B cell (primary cell): ENCODE measurements around the gene INTS3. TPM values are rescaled to one million over a fixed set of nuclear protein-coding genes. Genes with fewer than 3 reads are reported as not detected.

Experiments
- ATAC-seq: fragments of 200-7000 bp; cut with Tn5 transposase; one replicate; pipeline ENCODE4 v1.10.0; 2021; ENCODE audit warnings: low read depth, mild to moderate bottlenecking, moderate number of reproducible peaks, moderate library complexity
- CTCF ChIA-PET: fragments of 350-600 bp; sonication (Branson Sonifier 250); formaldehyde crosslinking; loops from one replicate; lab custom pipeline; 2021; ENCODE audit warnings: antibody characterized with exemption, inconsistent platforms; lab: Charles Lee
- POLR2A ChIA-PET: fragments of 350-600 bp; sonication (Branson Sonifier 250); formaldehyde crosslinking; loops from one replicate; lab custom pipeline; 2021; ENCODE audit warnings: antibody characterized with exemption; lab: Charles Lee
- DNase-seq: peaks from one replicate; pipeline ENCODE4 v3.0.0; 2013
- H2AFZ ChIP-seq: 2 replicates; pipeline ENCODE4 v1.6.1; 2012; ENCODE audit warnings: mild to moderate bottlenecking, low read depth, low read length; ENCODE audit not compliant: insufficient read depth, poor library complexity, severe bottlenecking
- H3K27ac ChIP-seq, 2 donors: 1 replicate in 1 of 2; 2 replicates in 1 of 2; pipeline ENCODE4 v1.5.1; 2012 to 2013; ENCODE audit warnings: low read length in 2 of 2, mild to moderate bottlenecking in 2 of 2, moderate library complexity in 1 of 2
- H3K27me3 ChIP-seq, 4 experiments: fragments of 200-600 bp in 1 of 4; sonication (generic) in 1 of 4; replicated peaks in 1 of 4; 1 replicate in 2 of 4; 2 replicates in 2 of 4; pipeline versions ENCODE4 v1.6.1 to v1.7.0; 2013 to 2016; ENCODE audit warnings: low read length in 3 of 4, mild to moderate bottlenecking in 2 of 4, mixed read lengths in 1 of 4, moderate library complexity in 1 of 4; ENCODE audit not compliant: insufficient read depth in 4 of 4, control insufficient read depth in 3 of 4; ENCODE audit errors: control extremely low read depth in 1 of 4
- H3K36me3 ChIP-seq, 2 experiments: replicated peaks in 1 of 2; 1 replicate in 1 of 2; 2 replicates in 1 of 2; pipeline versions ENCODE4 v1.6.1 to v1.7.1; 2013; ENCODE audit warnings: low read length in 1 of 2; ENCODE audit not compliant: insufficient read depth in 2 of 2, control insufficient read depth in 1 of 2; ENCODE audit errors: control extremely low read depth in 1 of 2, extremely low read depth in 1 of 2
- H3K4me1 ChIP-seq, 2 donors: fragments of 200-600 bp in 1 of 2; sonication (generic) in 1 of 2; 1 replicate in 1 of 2; 2 replicates in 1 of 2; pipeline versions ENCODE4 v1.5.1 to v1.6.1; 2013 to 2017; ENCODE audit warnings: low read length in 2 of 2; ENCODE audit not compliant: control insufficient read depth in 2 of 2, insufficient read depth in 2 of 2
- H3K4me2 ChIP-seq: replicated peaks from 2 replicates; pipeline ENCODE3; 2012; ENCODE audit warnings: mild to moderate bottlenecking, low read depth, low read length; ENCODE audit not compliant: poor library complexity, severe bottlenecking
- H3K4me3 ChIP-seq, 5 experiments: fragments of 200-600 bp in 1 of 5; sonication (generic) in 1 of 5; 1 replicate in 3 of 5; 2 replicates in 2 of 5; pipeline versions ENCODE4 v1.5.1 to v1.7.0; 2011 to 2016; ENCODE audit warnings: low read length in 4 of 5, mild to moderate bottlenecking in 4 of 5, low read depth in 2 of 5, control low read depth in 1 of 5, moderate library complexity in 1 of 5; ENCODE audit not compliant: insufficient read depth in 1 of 5; ENCODE audit errors: control extremely low read depth in 1 of 5, extremely low read depth in 1 of 5
- H3K79me2 ChIP-seq: fragments of 200-600 bp; sonication (generic); one replicate; pipeline ENCODE4 v1.6.0; 2016; ENCODE audit warnings: low read length; ENCODE audit not compliant: control insufficient read depth, insufficient read depth
- H3K9ac ChIP-seq: fragments of 200-600 bp; sonication (generic); 2 replicates; pipeline ENCODE4 v1.6.1; 2017; ENCODE audit warnings: mild to moderate bottlenecking, low read length, moderate library complexity
- H3K9me3 ChIP-seq, 3 donors: one replicate each; pipeline versions ENCODE4 v1.6.1 to v1.7.1; 2013; ENCODE audit warnings: low read length in 2 of 3; ENCODE audit not compliant: control insufficient read depth in 2 of 3, insufficient read depth in 1 of 3; ENCODE audit errors: control extremely low read depth in 1 of 3
- H4K20me1 ChIP-seq: 2 replicates; pipeline ENCODE4 v1.6.0; 2012; ENCODE audit warnings: mild to moderate bottlenecking, low read length; ENCODE audit not compliant: insufficient read depth, control insufficient read depth, poor library complexity, severe bottlenecking
- H3K27ac Mint-ChIP-seq: one replicate; pipeline ENCODE4 v1.8.0; 2021; ENCODE audit warnings: mixed read lengths
- H3K27me3 Mint-ChIP-seq: one replicate; pipeline ENCODE4 v1.8.0; 2021; ENCODE audit warnings: mixed read lengths
- H3K4me1 Mint-ChIP-seq: one replicate; pipeline ENCODE4 v1.8.0; 2021; ENCODE audit warnings: mixed read lengths
- H3K4me3 Mint-ChIP-seq: one replicate; pipeline ENCODE4 v1.8.0; 2021; ENCODE audit warnings: mixed read lengths
- H3K9me3 Mint-ChIP-seq: one replicate; pipeline ENCODE4 v1.8.0; 2022; ENCODE audit warnings: mixed read lengths; ENCODE audit not compliant: insufficient read depth
- CTCF ChIP-seq: fragments of 200-600 bp; IDR thresholded peaks from one replicate; pipeline ENCODE4 v1.8.0; 2022; ENCODE audit warnings: antibody characterized with exemption, mild to moderate bottlenecking
- EZH2 ChIP-seq: IDR thresholded peaks from 2 replicates; pipeline ENCODE4 v1.6.1; 2012; ENCODE audit warnings: borderline replicate concordance, low read depth, mild to moderate bottlenecking, moderate library complexity, low read length; ENCODE audit not compliant: insufficient read depth, poor library complexity, severe bottlenecking
- WGBS: methylation state at CpG from one replicate; pipeline ENCODE4 v1.1.5; 2013; ENCODE audit warnings: missing lambda C conversion rate; ENCODE audit not compliant: insufficient coverage; 5-methylcytosine and 5-hydroxymethylcytosine counted together
- intact Hi-C: fragments of 100-400 bp; cut with micrococcal nuclease; formaldehyde crosslinking; loops from one replicate; pipeline ENCODE4 v1.10.0; 2022
- polyA plus RNA-seq: library from polyadenylated mRNA; depleted of rRNA; stranded (reverse); fragments of >200 nt; gene quantifications from 2 replicates; pipeline ENCODE4 v1.2.3, GENCODE V29; 2012
- total RNA-seq, 2 donors: library from RNA; stranded (reverse); fragments of 120-200 nt in 1 of 2; gene quantifications; 1 replicate in 1 of 2; 2 replicates in 1 of 2; pipeline versions ENCODE4 v1.2.3 to v1.2.4, GENCODE V29; 2013 to 2022

The INTS3 gene
- total and polyA plus RNA-seq, 2 donors (not counting 1 experiment from before 2014, with no cell fraction given) = 69.1 to 84.1 TPM

- no peak overlapping the region for H3K4me2 ChIP-seq
- POLR2A ChIA-PET = interaction anchor here (1.5 to 2.6 kb wide), 4 partner anchors 150 to 194 kb away, joined by 4 to 10 read pairs (median 8); partner anchors contain the start of genes DENND4B, JTB, RAB13 and RPS27
- no peaks in the 10 kb centered on the region for H3K27me3 ChIP-seq
- Mint-ChIP-seq H3K4me1 (peaks cover 21% of the 10 kb centered on the region), H3K4me3 (no peak overlapping the region), H3K27ac (no peak overlapping the region), H3K9me3 (no peaks in the 10 kb centered on the region), H3K27me3 (no peaks in the 10 kb centered on the region)
- no peaks in the 10 kb centered on the region for H3K36me3 ChIP-seq
- no peak overlapping the region for H3K4me3 ChIP-seq
- H2AFZ ChIP-seq = no peak overlapping the region
- H3K9ac ChIP-seq = no peak overlapping the region
- intact Hi-C loops = loop anchor here (2.0 kb wide), 1 partner anchor 151 kb away; the partner anchor contains the start of gene DENND4B
- TF ChIP-seq EZH2 (no peak), CTCF (no peak)
- H3K9me3 ChIP-seq = no peaks in the 10 kb centered on the region
- DNase-seq (no peak), ATAC-seq (no peak)
- no peak overlapping the region for H3K27ac ChIP-seq
- 93% methylated on average over 7 of the region's 9 CpGs for WGBS
- H3K79me2 ChIP-seq = peaks cover 1% of the 10 kb centered on the region
- CTCF ChIA-PET = interaction anchor here (0.6 to 6.6 kb wide), 20 partner anchors 9 to 462 kb away, joined by 3 to 103 read pairs (median 6); partner anchors contain the start of genes DENND4B, GATAD2B, JTB and RAB13
- H3K4me1 ChIP-seq = peaks cover 13 to 26% of the 10 kb centered on the region in 2 donors
- H4K20me1 ChIP-seq = no peaks in the 10 kb centered on the region
These were observed 68.3 kb downstream of the INTS3 start for GRCh38 chr1:153795934-153796785.
